Measurements from ENCODE around the gene KCNC4. TPM values are rescaled to one million over a fixed set of nuclear protein-coding genes. Genes with fewer than 3 reads are reported as not detected.
A peak's percentile ranks its signal among the peaks of the same experiment; 100 is the strongest.

Gene KCNC4
- total RNA-seq, 1 donor from 2014 or later, result 4.8 TPM

DNA sequence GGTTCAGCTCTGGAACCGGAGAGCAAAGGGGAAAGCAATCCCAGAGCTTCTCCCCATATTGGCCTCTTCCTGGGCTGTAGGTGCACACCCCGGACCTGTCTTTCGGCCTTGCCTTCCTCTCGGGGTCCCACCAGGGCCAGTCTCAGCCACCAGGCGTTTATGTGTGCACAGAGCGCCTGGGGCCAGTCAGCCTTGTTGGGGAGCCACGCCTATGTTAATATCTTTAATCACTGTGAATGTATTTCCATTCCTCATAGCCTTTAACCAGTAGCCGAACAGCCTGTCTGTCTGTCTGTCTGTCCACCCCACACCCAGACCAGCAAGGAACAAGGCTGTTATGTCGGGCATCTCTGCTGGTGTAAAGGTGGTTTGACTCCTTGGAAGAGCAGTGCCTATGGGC, 18.8 kb downstream of the KCNC4 start:
- TF ChIP-seq, protein P1, sequence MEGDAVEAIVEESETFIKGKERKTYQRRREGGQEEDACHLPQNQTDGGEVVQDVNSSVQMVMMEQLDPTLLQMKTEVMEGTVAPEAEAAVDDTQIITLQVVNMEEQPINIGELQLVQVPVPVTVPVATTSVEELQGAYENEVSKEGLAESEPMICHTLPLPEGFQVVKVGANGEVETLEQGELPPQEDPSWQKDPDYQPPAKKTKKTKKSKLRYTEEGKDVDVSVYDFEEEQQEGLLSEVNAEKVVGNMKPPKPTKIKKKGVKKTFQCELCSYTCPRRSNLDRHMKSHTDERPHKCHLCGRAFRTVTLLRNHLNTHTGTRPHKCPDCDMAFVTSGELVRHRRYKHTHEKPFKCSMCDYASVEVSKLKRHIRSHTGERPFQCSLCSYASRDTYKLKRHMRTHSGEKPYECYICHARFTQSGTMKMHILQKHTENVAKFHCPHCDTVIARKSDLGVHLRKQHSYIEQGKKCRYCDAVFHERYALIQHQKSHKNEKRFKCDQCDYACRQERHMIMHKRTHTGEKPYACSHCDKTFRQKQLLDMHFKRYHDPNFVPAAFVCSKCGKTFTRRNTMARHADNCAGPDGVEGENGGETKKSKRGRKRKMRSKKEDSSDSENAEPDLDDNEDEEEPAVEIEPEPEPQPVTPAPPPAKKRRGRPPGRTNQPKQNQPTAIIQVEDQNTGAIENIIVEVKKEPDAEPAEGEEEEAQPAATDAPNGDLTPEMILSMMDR (conservative IDR thresholded peaks at IDR 0.05), result no peak
- Mint-ChIP-seq H3K27me3 (peaks cover 6% of the 10 kb centered on the region), H3K36me3 (no peaks in the 10 kb centered on the region), H3K4me3 (no peak overlapping the region), H3K9me3 (no peaks in the 10 kb centered on the region), H3K4me1 (ENCODE audit: unreplicated experiment) (peaks cover 8% of the 10 kb centered on the region), H3K27ac (peak overlapping the region; percentile 34)
- no peak for DNase-seq (ENCODE audit: extremely low spot score, unreplicated experiment)

DNA sequence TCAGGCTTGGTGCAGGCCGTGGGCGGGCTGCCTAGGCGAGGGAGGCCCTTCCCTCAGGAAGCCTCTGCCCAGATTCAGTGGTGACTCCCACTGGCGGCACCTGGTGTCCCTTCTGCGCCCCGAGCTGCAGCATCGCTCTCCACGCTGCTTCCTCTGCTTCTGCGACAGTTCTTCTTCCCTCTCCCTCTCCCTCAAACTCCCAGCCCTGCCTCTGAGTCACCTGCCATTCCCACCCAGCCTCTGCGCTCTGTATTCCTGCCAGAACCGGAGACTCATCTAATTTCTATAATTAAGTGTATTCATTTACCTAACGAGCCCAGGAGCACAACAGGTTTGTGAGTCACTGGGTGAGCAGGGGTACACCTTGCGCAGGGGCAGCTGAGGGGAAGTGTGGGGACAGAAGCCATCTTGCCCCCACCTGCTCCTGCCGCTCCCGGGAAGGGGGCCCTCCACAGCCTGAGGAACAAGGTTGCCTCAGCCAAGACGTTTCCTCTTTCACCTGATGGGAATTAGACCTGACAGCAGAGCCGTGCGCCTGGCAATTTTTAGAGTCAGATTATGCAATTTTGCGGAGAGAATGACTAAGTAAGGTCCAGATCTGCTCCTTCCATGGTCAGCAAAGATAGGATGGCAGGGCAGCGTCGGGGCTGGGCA, 19.4 kb downstream of the KCNC4 start:
- Mint-ChIP-seq H3K27me3 (peaks cover 6% of the 10 kb centered on the region), H3K36me3 (no peaks in the 10 kb centered on the region), H3K4me1 (ENCODE audit: unreplicated experiment) (peaks cover 8% of the 10 kb centered on the region), H3K27ac (no peak overlapping the region), H3K9me3 (no peaks in the 10 kb centered on the region), H3K4me3 (no peak overlapping the region)
- DNase-seq (ENCODE audit: extremely low spot score, unreplicated experiment), result no peak
- TF ChIP-seq, protein P1 (conservative IDR thresholded peaks at IDR 0.05), result no peak

DNA sequence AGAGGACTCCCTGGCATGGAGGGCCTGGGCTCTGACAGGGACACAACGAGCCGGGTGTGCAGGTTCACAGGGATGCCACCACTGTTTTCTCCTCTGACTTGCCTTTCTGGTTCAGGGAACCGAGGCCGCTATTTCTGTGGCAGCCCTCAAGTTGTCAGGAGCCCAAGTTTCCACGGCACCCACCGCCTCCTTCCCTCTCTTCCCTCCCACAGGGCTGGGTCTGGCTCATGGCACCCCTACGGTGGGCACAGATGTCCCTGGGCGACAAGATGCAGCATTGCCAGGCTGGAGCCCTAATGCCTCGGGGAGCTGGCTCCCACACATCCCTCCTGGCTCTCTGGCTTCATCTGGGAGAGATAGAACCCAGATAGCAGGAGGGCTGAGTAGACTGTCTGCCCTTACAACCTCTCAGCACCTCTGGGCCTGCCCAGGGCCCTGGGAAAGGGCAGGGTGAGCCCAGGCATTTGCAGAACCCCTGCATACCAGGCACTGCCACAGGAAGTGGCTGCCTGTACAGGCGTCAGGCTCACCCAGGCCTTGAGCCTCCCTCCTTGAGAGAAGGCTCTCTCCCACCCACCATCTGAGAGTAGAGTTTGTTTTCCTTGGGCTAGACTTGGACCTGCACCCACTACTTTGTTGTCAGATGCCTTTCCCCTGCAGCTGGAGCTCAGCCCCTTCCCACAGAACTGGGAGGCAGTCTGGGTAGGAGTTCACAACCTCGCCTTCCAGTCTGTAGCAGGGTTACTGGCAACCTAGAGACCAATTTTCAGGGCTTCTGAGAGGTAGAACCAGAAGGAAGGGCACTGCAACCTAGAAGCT, 20.5 kb downstream of the KCNC4 start:
- TF ChIP-seq, protein P1 (conservative IDR thresholded peaks at IDR 0.05), result no peak

DNA sequence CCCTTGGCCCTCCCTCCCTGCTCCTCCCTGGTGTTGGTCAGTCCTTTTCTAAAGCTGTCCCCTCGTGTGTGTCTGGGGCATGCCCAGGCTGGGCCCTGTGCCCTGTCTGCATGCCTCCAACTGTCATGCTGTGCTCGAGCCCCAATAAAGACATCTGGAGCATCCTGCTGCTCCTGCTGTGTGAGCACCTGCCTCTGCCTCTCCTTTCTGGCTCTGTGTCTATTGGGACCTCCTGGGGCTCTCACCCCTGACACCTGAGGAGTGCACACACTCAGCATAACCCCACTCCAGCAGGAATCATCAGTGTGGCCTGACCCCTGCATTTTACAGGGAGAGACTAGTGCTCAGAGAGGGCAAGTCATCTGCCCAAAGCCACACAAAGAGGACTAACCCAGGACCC, 23.7 kb downstream of the KCNC4 start:
- no peaks in the 10 kb centered on the region for H3K9me3 Mint-ChIP-seq
- H3K27ac Mint-ChIP-seq, result no peak overlapping the region
- TF ChIP-seq, protein P1 (conservative IDR thresholded peaks at IDR 0.05), result no peak
- no peaks in the 10 kb centered on the region for H3K36me3 Mint-ChIP-seq
- H3K4me1 Mint-ChIP-seq (ENCODE audit: unreplicated experiment), result peaks cover 20% of the 10 kb centered on the region
- H3K27me3 Mint-ChIP-seq, result peaks cover 16% of the 10 kb centered on the region
- no peak for DNase-seq (ENCODE audit: extremely low spot score, unreplicated experiment)
- no peak overlapping the region for H3K4me3 Mint-ChIP-seq

More for the DNA sequence above, 20.5 kb downstream of the KCNC4 start:
- Mint-ChIP-seq H3K4me3 (no peak overlapping the region), H3K27ac (no peak overlapping the region), H3K4me1 (ENCODE audit: unreplicated experiment) (peaks cover 17% of the 10 kb centered on the region), H3K9me3 (no peaks in the 10 kb centered on the region), H3K36me3 (no peaks in the 10 kb centered on the region), H3K27me3 (peaks cover 6% of the 10 kb centered on the region)
- DNase-seq (ENCODE audit: extremely low spot score, unreplicated experiment), result no peak

DNA sequence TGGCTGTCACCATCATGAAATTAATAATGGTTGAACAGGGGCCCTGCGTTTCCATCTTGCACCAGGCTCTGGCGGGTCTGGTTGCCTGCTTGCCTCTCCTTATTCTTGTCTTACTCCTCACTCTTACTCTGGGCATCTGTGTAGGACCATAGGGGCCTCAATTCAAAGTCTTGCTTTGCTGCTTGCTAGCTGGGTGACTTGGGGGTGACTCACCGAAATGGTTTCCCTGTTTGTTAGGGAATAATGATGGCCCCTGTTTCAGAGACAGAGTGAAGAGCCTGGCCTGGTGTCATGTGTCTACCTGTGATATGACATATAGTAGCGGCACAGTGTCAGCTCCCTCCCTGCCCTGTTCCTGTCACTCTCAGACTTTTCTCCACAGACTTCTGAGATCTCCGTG, 24.6 kb downstream of the KCNC4 start:
- Mint-ChIP-seq H3K9me3 (no peaks in the 10 kb centered on the region), H3K4me1 (ENCODE audit: unreplicated experiment) (peaks cover 18% of the 10 kb centered on the region), H3K27ac (no peak overlapping the region), H3K4me3 (no peak overlapping the region), H3K27me3 (peaks cover 15% of the 10 kb centered on the region), H3K36me3 (no peaks in the 10 kb centered on the region)
- TF ChIP-seq, protein P1 (conservative IDR thresholded peaks at IDR 0.05), result no peak
- no peak for DNase-seq (ENCODE audit: extremely low spot score, unreplicated experiment)

Data from type B pancreatic cell (in vitro differentiated cells).